ENCODE results near the gene NINL. TPM values are rescaled to one million over a fixed set of nuclear protein-coding genes. Genes with fewer than 3 reads are reported as not detected.

NINL gene
- total and polyA plus RNA-seq, 4 donors: 13.1 to 50.6 (median 31.2) TPM

GRCh38 chr20:25491446-25492038, 93.8 kb downstream of the NINL start:
- WGBS (ENCODE audit: insufficient coverage): 95% methylated on average over 10 of the region's 12 CpGs
- H3K36me3 ChIP-seq (ENCODE audit: control insufficient read depth, insufficient read depth, low read length): peaks cover 77% of the 10 kb centered on the region
- H3K27me3 ChIP-seq (ENCODE audit: control insufficient read depth, insufficient read depth, low read length): no peaks in the 10 kb centered on the region
- H3K4me1 ChIP-seq (ENCODE audit: control insufficient read depth, insufficient read depth, low read length): peaks cover 6% of the 10 kb centered on the region
- no peak overlapping the region for H3K4me3 ChIP-seq (ENCODE audit: low read depth, low read length)
- H3K27ac ChIP-seq (ENCODE audit: low read depth, low read length): no peak overlapping the region
- no peak for DNase-seq (ENCODE audit: low read depth in 4 of 6, low spot score in 6 of 6)
- H3K9me3 ChIP-seq (ENCODE audit: control insufficient read depth, insufficient read depth, low read length): no peaks in the 10 kb centered on the region

DNA sequence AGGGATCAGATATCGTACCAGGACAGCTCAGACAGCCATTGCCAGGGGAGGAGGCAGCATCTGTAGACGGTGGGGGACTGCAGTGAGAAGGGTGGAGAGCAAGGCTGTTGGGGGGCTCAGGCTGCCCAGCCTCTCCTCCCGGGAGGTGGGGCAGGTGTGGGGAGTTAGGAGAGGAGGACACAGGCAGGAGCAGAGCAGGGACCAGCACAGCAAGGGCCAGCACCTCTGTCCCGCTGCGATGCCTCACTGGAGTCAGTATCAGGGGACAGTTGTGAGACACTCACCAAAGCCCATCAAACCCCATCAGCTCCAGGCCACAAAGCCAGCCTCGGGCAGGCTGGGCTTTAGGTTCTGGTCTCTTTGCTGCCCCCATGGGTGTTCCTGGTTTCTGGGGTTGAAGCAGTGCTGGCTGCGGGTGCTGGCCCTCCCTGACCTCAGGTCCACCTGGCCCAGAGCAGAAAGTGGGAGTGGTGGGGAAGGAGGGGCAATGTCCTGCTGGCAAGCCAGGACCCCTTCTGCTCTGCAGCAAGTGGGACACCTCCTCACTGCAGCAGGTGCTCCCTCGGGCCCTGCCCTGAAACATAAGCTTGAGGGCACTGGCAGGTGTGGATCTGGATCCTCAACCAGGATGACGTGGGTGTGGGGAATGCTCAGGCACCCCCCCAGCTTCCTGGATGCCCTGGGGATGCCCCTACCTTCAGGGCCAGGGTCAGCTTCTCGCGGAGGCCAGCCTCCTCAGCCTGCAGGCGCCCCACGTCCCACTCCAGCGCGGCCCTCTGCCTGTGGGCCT, 94.5 kb downstream of the NINL start:
- Histone ChIP-seq H3K4me1 (ENCODE audit: control insufficient read depth, insufficient read depth, low read length) (peaks cover 6% of the 10 kb centered on the region), H3K27me3 (ENCODE audit: control insufficient read depth, insufficient read depth, low read length) (no peaks in the 10 kb centered on the region), H3K27ac (ENCODE audit: low read depth, low read length) (no peak overlapping the region), H3K4me3 (ENCODE audit: low read depth, low read length) (no peak overlapping the region), H3K9me3 (ENCODE audit: control insufficient read depth, insufficient read depth, low read length) (no peaks in the 10 kb centered on the region), H3K36me3 (ENCODE audit: control insufficient read depth, insufficient read depth, low read length) (peaks cover 72% of the 10 kb centered on the region)
- DNase-seq (ENCODE audit: low read depth in 4 of 6, low spot score in 6 of 6): no peak
- 97% methylated on average over 15 of the region's 15 CpGs for WGBS (ENCODE audit: insufficient coverage)

GRCh38 chr20:25489221-25489871, 96.0 kb downstream of the NINL start:
- H3K4me1 ChIP-seq (ENCODE audit: control insufficient read depth, insufficient read depth, low read length): no peaks in the 10 kb centered on the region
- no peak for DNase-seq (ENCODE audit: low read depth in 4 of 6, low spot score in 6 of 6)
- H3K27ac ChIP-seq (ENCODE audit: low read depth, low read length): no peak overlapping the region
- H3K4me3 ChIP-seq (ENCODE audit: low read depth, low read length): no peak overlapping the region
- H3K36me3 ChIP-seq (ENCODE audit: control insufficient read depth, insufficient read depth, low read length): peaks cover 58% of the 10 kb centered on the region
- no peaks in the 10 kb centered on the region for H3K27me3 ChIP-seq (ENCODE audit: control insufficient read depth, insufficient read depth, low read length)
- 87% methylated on average over 14 of the region's 15 CpGs for WGBS (ENCODE audit: insufficient coverage)
- H3K9me3 ChIP-seq (ENCODE audit: control insufficient read depth, insufficient read depth, low read length): no peaks in the 10 kb centered on the region

- H3K27ac ChIP-seq (ENCODE audit: low read depth, low read length): no peak overlapping the region
- H3K27me3 ChIP-seq (ENCODE audit: control insufficient read depth, insufficient read depth, low read length): no peaks in the 10 kb centered on the region
- no peak overlapping the region for H3K4me3 ChIP-seq (ENCODE audit: low read depth, low read length)
- no peak for DNase-seq (ENCODE audit: low read depth in 4 of 6, low spot score in 6 of 6)
- WGBS (ENCODE audit: insufficient coverage): 90% methylated on average over 10 of the region's 11 CpGs
- no peaks in the 10 kb centered on the region for H3K4me1 ChIP-seq (ENCODE audit: control insufficient read depth, insufficient read depth, low read length)
- no peaks in the 10 kb centered on the region for H3K9me3 ChIP-seq (ENCODE audit: control insufficient read depth, insufficient read depth, low read length)
- peaks cover 58% of the 10 kb centered on the region for H3K36me3 ChIP-seq (ENCODE audit: control insufficient read depth, insufficient read depth, low read length)
Measured at GRCh38 chr20:25487975-25488374, 97.4 kb downstream of the NINL start.

- Histone ChIP-seq H3K36me3 (ENCODE audit: control insufficient read depth, insufficient read depth, low read length) (peaks cover 58% of the 10 kb centered on the region), H3K27ac (ENCODE audit: low read depth, low read length) (no peak overlapping the region), H3K4me1 (ENCODE audit: control insufficient read depth, insufficient read depth, low read length) (no peaks in the 10 kb centered on the region), H3K27me3 (ENCODE audit: control insufficient read depth, insufficient read depth, low read length) (no peaks in the 10 kb centered on the region), H3K4me3 (ENCODE audit: low read depth, low read length) (no peak overlapping the region), H3K9me3 (ENCODE audit: control insufficient read depth, insufficient read depth, low read length) (no peaks in the 10 kb centered on the region)
- DNase-seq (ENCODE audit: low read depth in 4 of 6, low spot score in 6 of 6): no peak
- WGBS (ENCODE audit: insufficient coverage): no CpG with 5 or more reads among the region's 2 CpGs
Measured at GRCh38 chr20:25487306-25487705, 98.0 kb downstream of the NINL start.

DNA sequence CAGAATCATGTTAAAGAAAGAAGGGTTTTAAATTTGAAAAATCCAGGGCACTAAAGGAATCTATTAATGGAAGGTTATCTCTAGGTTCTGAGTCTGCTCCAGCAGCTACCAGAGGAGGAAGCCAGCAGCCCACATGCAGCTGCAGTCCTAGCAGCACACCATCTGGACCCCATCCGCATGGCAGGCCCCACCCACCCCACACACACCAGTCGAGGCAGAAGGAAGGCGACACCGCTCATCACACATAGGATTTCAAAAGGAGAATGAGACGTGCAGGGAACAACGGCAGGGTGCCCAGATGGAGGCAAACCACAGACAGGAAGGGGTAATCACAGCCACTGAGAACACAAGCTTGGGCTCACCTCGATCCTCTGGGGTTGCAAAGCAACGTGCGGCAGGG, 99.0 kb downstream of the NINL start:
- WGBS (ENCODE audit: insufficient coverage): 40% methylated on average over 9 of the region's 9 CpGs
- Histone ChIP-seq H3K4me3 (ENCODE audit: low read depth, low read length) (no peak overlapping the region), H3K27me3 (ENCODE audit: control insufficient read depth, insufficient read depth, low read length) (no peaks in the 10 kb centered on the region), H3K36me3 (ENCODE audit: control insufficient read depth, insufficient read depth, low read length) (peaks cover 62% of the 10 kb centered on the region), H3K4me1 (ENCODE audit: control insufficient read depth, insufficient read depth, low read length) (no peaks in the 10 kb centered on the region), H3K9me3 (ENCODE audit: control insufficient read depth, insufficient read depth, low read length) (no peaks in the 10 kb centered on the region), H3K27ac (ENCODE audit: low read depth, low read length) (no peak overlapping the region)
- DNase-seq (ENCODE audit: low read depth in 4 of 6, low spot score in 6 of 6): peak in 1 of 6 donors; percentile 7

GRCh38 chr20:25485872-25486271, 99.5 kb downstream of the NINL start:
- Histone ChIP-seq H3K9me3 (ENCODE audit: control insufficient read depth, insufficient read depth, low read length) (no peaks in the 10 kb centered on the region), H3K36me3 (ENCODE audit: control insufficient read depth, insufficient read depth, low read length) (peaks cover 62% of the 10 kb centered on the region), H3K27ac (ENCODE audit: low read depth, low read length) (no peak overlapping the region), H3K4me3 (ENCODE audit: low read depth, low read length) (no peak overlapping the region), H3K4me1 (ENCODE audit: control insufficient read depth, insufficient read depth, low read length) (no peaks in the 10 kb centered on the region), H3K27me3 (ENCODE audit: control insufficient read depth, insufficient read depth, low read length) (no peaks in the 10 kb centered on the region)
- no CpG with 5 or more reads among the region's 2 CpGs for WGBS (ENCODE audit: insufficient coverage)
- no peak for DNase-seq (ENCODE audit: low read depth in 4 of 6, low spot score in 6 of 6)

- no peak for DNase-seq (ENCODE audit: low read depth in 4 of 6, low spot score in 6 of 6)
- Histone ChIP-seq H3K4me3 (ENCODE audit: low read depth, low read length) (no peak overlapping the region), H3K36me3 (ENCODE audit: control insufficient read depth, insufficient read depth, low read length) (peaks cover 61% of the 10 kb centered on the region), H3K27me3 (ENCODE audit: control insufficient read depth, insufficient read depth, low read length) (no peaks in the 10 kb centered on the region), H3K9me3 (ENCODE audit: control insufficient read depth, insufficient read depth, low read length) (no peaks in the 10 kb centered on the region), H3K27ac (ENCODE audit: low read depth, low read length) (no peak overlapping the region), H3K4me1 (ENCODE audit: control insufficient read depth, insufficient read depth, low read length) (no peaks in the 10 kb centered on the region)
- 67% methylated on average over 7 of the region's 12 CpGs for WGBS (ENCODE audit: insufficient coverage)
Measured at GRCh38 chr20:25484911-25485511, 100.3 kb downstream of the NINL start.

DNA sequence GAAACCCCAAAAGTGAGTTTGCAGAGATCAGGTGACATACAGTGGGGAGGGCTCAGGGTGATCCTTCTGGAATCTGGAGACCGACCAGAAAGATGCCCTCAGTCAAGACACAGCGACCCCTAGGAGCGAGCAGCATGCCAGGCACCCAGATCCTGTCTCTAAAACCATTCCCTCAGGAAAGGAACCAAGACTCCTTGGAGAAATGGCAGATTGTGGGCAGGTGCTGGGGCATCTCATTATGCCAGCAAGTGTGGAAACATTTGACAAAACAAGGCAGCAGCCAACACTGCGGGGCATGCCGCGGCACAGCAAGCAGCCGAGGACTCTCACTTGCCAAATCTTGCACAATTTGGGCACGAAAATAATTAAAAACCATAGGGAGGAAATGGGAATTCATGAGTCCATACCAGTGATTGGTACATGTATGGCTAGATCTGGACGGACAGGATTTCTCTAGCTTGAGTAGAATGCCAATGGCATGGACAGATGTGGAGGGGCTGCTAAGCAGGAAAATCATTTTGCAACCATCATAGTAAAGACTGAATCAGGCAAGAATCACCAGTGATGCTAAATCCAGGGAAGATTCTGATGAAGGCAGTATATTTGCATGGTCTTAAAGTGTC, 101.0 kb downstream of the NINL start:
- DNase-seq (ENCODE audit: low read depth in 4 of 6, low spot score in 6 of 6): peak in 2 of 6 donors; percentile 11 to 87
- Histone ChIP-seq H3K4me1 (ENCODE audit: control insufficient read depth, insufficient read depth, low read length) (no peaks in the 10 kb centered on the region), H3K4me3 (ENCODE audit: low read depth, low read length) (no peak overlapping the region), H3K27ac (ENCODE audit: low read depth, low read length) (no peak overlapping the region), H3K36me3 (ENCODE audit: control insufficient read depth, insufficient read depth, low read length) (peaks cover 61% of the 10 kb centered on the region), H3K27me3 (ENCODE audit: control insufficient read depth, insufficient read depth, low read length) (no peaks in the 10 kb centered on the region), H3K9me3 (ENCODE audit: control insufficient read depth, insufficient read depth, low read length) (no peaks in the 10 kb centered on the region)
- WGBS (ENCODE audit: insufficient coverage): 77% methylated on average over 9 of the region's 9 CpGs

Measured in spinal cord (tissue), 10 donors.